Endothelial cell of umbilical vein (primary cell): ENCODE measurements around the gene FOXJ2. TPM values are rescaled to one million over a fixed set of nuclear protein-coding genes. Genes with fewer than 3 reads are reported as not detected.

ENCODE experiments used
- BruUV-seq: library from RNA; stranded (reverse); fragments of 400-500 nt; replicated peaks from 2 replicates; lab custom pipeline; 2021; lab: Mats Ljungman, UMichigan
- CTCF ChIA-PET: fragments of 300-600, 350-600 bp; sonication (Branson Sonifier 250); formaldehyde crosslinking; loops from one replicate; lab custom pipeline; 2021; ENCODE audit warnings: antibody characterized with exemption, inconsistent platforms; lab: Charles Lee
- POLR2A ChIA-PET: fragments of 300-600, 350-600 bp; sonication (Branson Sonifier 250); formaldehyde crosslinking; loops from one replicate; lab custom pipeline; 2021; ENCODE audit warnings: antibody characterized with exemption, inconsistent platforms; lab: Charles Lee
- DNase-seq: peaks from one replicate; pipeline ENCODE4 v3.0.0-alpha.2; 2011; ENCODE audit warnings: low read depth, low spot score
- FAIRE-seq: peaks from 2 replicates; lab custom pipeline; 2011; peaks lifted over from hg19 to GRCh38; lab: Jason Lieb, UNC
- H2AFZ ChIP-seq: 2 replicates; pipeline ENCODE4 v1.6.0; 2012; ENCODE audit warnings: low read depth, low read length, control low read depth, inconsistent platforms
- H3K27ac ChIP-seq: 2 replicates; pipeline ENCODE4 v1.5.1; 2011; ENCODE audit warnings: low read depth, mild to moderate bottlenecking, control low read depth, low read length, moderate library complexity; ENCODE audit not compliant: insufficient read depth
- H3K27me3 ChIP-seq, 2 experiments: 2 replicates each; pipeline versions ENCODE4 v1.6.0 to v1.6.1; 2011; ENCODE audit warnings: low read length in 2 of 2, mixed read lengths in 1 of 2; ENCODE audit not compliant: control insufficient read depth in 2 of 2, insufficient read depth in 2 of 2
- H3K36me3 ChIP-seq, 2 experiments: 2 replicates in 1 of 2; 3 replicates in 1 of 2; pipeline ENCODE4 v1.5.1; 2011; ENCODE audit warnings: low read length in 2 of 2, mild to moderate bottlenecking in 1 of 2, moderate library complexity in 1 of 2; ENCODE audit not compliant: control insufficient read depth in 2 of 2, insufficient read depth in 2 of 2; ENCODE audit errors: extremely low read depth in 1 of 2
- H3K4me1 ChIP-seq: 3 replicates; pipeline ENCODE4 v1.5.1; 2011; ENCODE audit warnings: mild to moderate bottlenecking, low read length; ENCODE audit not compliant: control insufficient read depth, insufficient read depth; ENCODE audit errors: extremely low read depth
- H3K4me2 ChIP-seq: 2 replicates; pipeline ENCODE4 v1.6.1; 2011; ENCODE audit warnings: low read length, control low read depth, mixed read lengths; ENCODE audit not compliant: insufficient read depth
- H3K4me3 ChIP-seq, 3 experiments: fragments of 200-600 bp in 1 of 3; sonication (generic), shearing (Covaris generic) in 1 of 3; replicated peaks in 1 of 3; 2 replicates each; pipeline ENCODE4 v1.5.1; 2011 to 2016; ENCODE audit warnings: control low read depth in 3 of 3, low read length in 3 of 3, mild to moderate bottlenecking in 2 of 3, inconsistent platforms in 1 of 3, low read depth in 1 of 3, moderate library complexity in 1 of 3; ENCODE audit not compliant: insufficient read depth in 1 of 3
- H3K79me2 ChIP-seq: 2 replicates; pipeline ENCODE4 v1.6.0; 2012; ENCODE audit warnings: low read length, inconsistent platforms; ENCODE audit not compliant: control insufficient read depth, insufficient read depth
- H3K9ac ChIP-seq: replicated peaks from 2 replicates; pipeline ENCODE3; 2011; ENCODE audit warnings: low read length, control low read depth; ENCODE audit not compliant: insufficient read depth; ENCODE audit errors: extremely low read depth
- H3K9me1 ChIP-seq: replicated peaks from 3 replicates; pipeline ENCODE4 v1.6.0; 2011; ENCODE audit warnings: mild to moderate bottlenecking, low read length; ENCODE audit not compliant: control insufficient read depth, insufficient read depth; ENCODE audit errors: extremely low read depth
- H3K9me3 ChIP-seq: replicated peaks from 2 replicates; pipeline ENCODE4 v1.5.1; 2012; ENCODE audit warnings: low read length, inconsistent platforms; ENCODE audit not compliant: control insufficient read depth, insufficient read depth
- H4K20me1 ChIP-seq: replicated peaks from 2 replicates; pipeline ENCODE3; 2011; ENCODE audit warnings: mild to moderate bottlenecking, low read length; ENCODE audit not compliant: control insufficient read depth, insufficient read depth; ENCODE audit errors: extremely low read depth
- CTCF ChIP-seq, 2 donors: IDR thresholded peaks; 1 replicate in 1 of 2; 2 replicates in 1 of 2; pipeline ENCODE4 v1.5.1; 2011; ENCODE audit warnings: low read length in 2 of 2, mild to moderate bottlenecking in 2 of 2, moderate library complexity in 2 of 2, control low read depth in 1 of 2, inconsistent platforms in 1 of 2, low read depth in 1 of 2; ENCODE audit not compliant: insufficient read depth in 1 of 2; ENCODE audit errors: extremely low read depth in 1 of 2
- EZH2 ChIP-seq: IDR thresholded peaks from 2 replicates; pipeline ENCODE4 v1.6.1; 2012; ENCODE audit warnings: borderline replicate concordance, low read depth, mild to moderate bottlenecking, moderate library complexity, low read length, inconsistent platforms; ENCODE audit not compliant: severe bottlenecking
- FOS ChIP-seq: IDR thresholded peaks from 2 replicates; pipeline ENCODE4 v1.6.1; 2011; ENCODE audit warnings: mild to moderate bottlenecking, low read length, moderate library complexity, borderline replicate concordance; ENCODE audit not compliant: insufficient read depth
- GATA2 ChIP-seq: IDR thresholded peaks from 2 replicates; pipeline ENCODE4 v1.7.0; 2011; ENCODE audit warnings: low read depth, mild to moderate bottlenecking, moderate library complexity, mixed read lengths, low read length; ENCODE audit not compliant: insufficient read length, insufficient read depth
- JUN ChIP-seq: IDR thresholded peaks from 2 replicates; pipeline ENCODE4 v1.6.1; 2011; ENCODE audit warnings: borderline replicate concordance, low read depth; ENCODE audit not compliant: insufficient read length, insufficient read depth
- MAX ChIP-seq: IDR thresholded peaks from 2 replicates; pipeline ENCODE4 v1.6.1; 2011; ENCODE audit not compliant: insufficient read depth, insufficient read length
- MYC ChIP-seq: IDR thresholded peaks from one replicate; pipeline ENCODE4 v1.6.1; 2011; ENCODE audit warnings: mild to moderate bottlenecking, low read depth, low read length
- POLR2A ChIP-seq: IDR thresholded peaks from 2 replicates; pipeline ENCODE4 v1.6.1; 2012; ENCODE audit warnings: low read depth, mild to moderate bottlenecking, control low read depth, low read length
- POLR2AphosphoS5 ChIP-seq: IDR thresholded peaks from 2 replicates; pipeline ENCODE4 v1.6.1; 2012; ENCODE audit warnings: low read depth, mild to moderate bottlenecking, control low read depth, low read length, moderate library complexity; ENCODE audit not compliant: insufficient read depth
- dilution Hi-C: fragments of 300-500 bp; cut with MboI; formaldehyde crosslinking; loops from one replicate; pipeline ENCODE4 v1.15.0; 2019; ENCODE audit warnings: low sequenced_read_pairs; ENCODE audit not compliant: extremely low pct_ligation_motif_present
- intact Hi-C: fragments of 100-400 bp; cut with micrococcal nuclease; formaldehyde crosslinking; loops from one replicate; pipeline ENCODE4 v1.10.0; 2022
- polyA plus RNA-seq, 4 experiments: library from polyadenylated mRNA; depleted of rRNA in 3 of 4; stranded (reverse) in 3 of 4; unstranded in 1 of 4; fragments of >200 nt; gene quantifications; 2 replicates each; pipeline versions ENCODE4 v1.2.1 to v1.2.3, GENCODE V29; 2011 to 2012; ENCODE audit warnings: missing spikeins in 1 of 4
- total RNA-seq: library from RNA; stranded (reverse); gene quantifications from 2 replicates; pipeline ENCODE4 v1.2.3, GENCODE V29; 2021

Gene FOXJ2
- total and polyA plus RNA-seq, 2 donors (not counting 3 experiments of a cell fraction or from before 2014, with no cell fraction given): 6.2 to 13.9 TPM

GRCh38 chr12:8080120-8080519 lies 47.6 kb downstream of the FOXJ2 start:
- dilution Hi-C loops: no loop called here
- H3K4me3 ChIP-seq: no peak overlapping the region
- H3K27me3 ChIP-seq: no peaks in the 10 kb centered on the region
- intact Hi-C loops: no loop called here
- H3K36me3 ChIP-seq: no peaks in the 10 kb centered on the region
- H3K9me3 ChIP-seq: no peaks in the 10 kb centered on the region
- no peak overlapping the region for H3K4me2 ChIP-seq
- DNase-seq (no peak), FAIRE-seq (no peak)
- no peak overlapping the region for H3K27ac ChIP-seq
- no peak overlapping the region for H3K9ac ChIP-seq
- ChIA-PET CTCF (interaction anchor here (8.9 kb wide), 1 partner anchor 34 kb away, joined by 254 read pairs; no protein-coding TSS in a partner anchor), POLR2A (no interaction called here)
- TF ChIP-seq CTCF (IDR thresholded peaks at IDR 0.05; ENCODE audit: extremely low read depth in 1 of 2, insufficient read depth in 1 of 2, low read depth in 1 of 2, low read length in 2 of 2) (no peak), POLR2AphosphoS5 (no peak), MAX (no peak), FOS (no peak), POLR2A (no peak), GATA2 (no peak), EZH2 (no peak), JUN (no peak), MYC (no peak)
- no peaks in the 10 kb centered on the region for H3K9me1 ChIP-seq
- no peak overlapping the region for H2AFZ ChIP-seq
- H4K20me1 ChIP-seq: no peaks in the 10 kb centered on the region
- H3K79me2 ChIP-seq: peaks cover 29% of the 10 kb centered on the region
- peaks cover 22% of the 10 kb centered on the region for H3K4me1 ChIP-seq
- no TSS peak for BruUV-seq
